H1 (cell line): ENCODE results near the gene CAMK2A. TPM values are rescaled to one million over a fixed set of nuclear protein-coding genes. Genes with fewer than 3 reads are reported as not detected.

Source experiments
- BACH1 ChIP-seq: IDR thresholded peaks from 2 replicates; pipeline ENCODE4 v1.6.1; 2012; ENCODE audit warnings: low read length, improper control_type of control experiment
- GABPA ChIP-seq: IDR thresholded peaks from 2 replicates; pipeline ENCODE4 v1.6.1; 2011; ENCODE audit warnings: mild to moderate bottlenecking, low read length, moderate library complexity, borderline replicate concordance; ENCODE audit not compliant: insufficient read depth
- MAX ChIP-seq: IDR thresholded peaks from 2 replicates; pipeline ENCODE4 v1.6.1; 2012; ENCODE audit warnings: inconsistent platforms
- NANOG ChIP-seq: IDR thresholded peaks from 2 replicates; pipeline ENCODE4 v1.6.1; 2011; ENCODE audit warnings: low read length, low read depth, mild to moderate bottlenecking, inconsistent platforms; ENCODE audit not compliant: insufficient read depth, poor library complexity, severe bottlenecking
- POU5F1 ChIP-seq: IDR thresholded peaks from 2 replicates; pipeline ENCODE4 v1.6.1; 2011; ENCODE audit warnings: low read depth, mild to moderate bottlenecking, low read length, moderate library complexity
- SAP30 ChIP-seq: fragments of 300-600 bp; sonication (generic); IDR thresholded peaks from 2 replicates; pipeline ENCODE4 v1.7.1; 2012; ENCODE audit warnings: low read length, moderate library complexity, mild to moderate bottlenecking, inconsistent platforms; ENCODE audit not compliant: insufficient read depth, insufficient replicate concordance
- TCF12 ChIP-seq: IDR thresholded peaks from 2 replicates; pipeline ENCODE4 v1.6.1; 2011; ENCODE audit warnings: low read depth, mild to moderate bottlenecking, low read length
- polyA plus RNA-seq, 7 experiments: library from polyadenylated mRNA; depleted of rRNA in 3 of 7; stranded (reverse) in 5 of 7; unstranded in 2 of 7; fragments of >200 nt in 5 of 7; fragments of 200-250 nt in 2 of 7; gene quantifications; 1 replicate in 5 of 7; 2 replicates in 1 of 7; 4 replicates in 1 of 7; pipeline versions ENCODE4 v1.2.1 to v1.2.3, GENCODE V29; 2011 to 2013; ENCODE audit warnings: missing spikeins in 2 of 7, mixed read lengths in 2 of 7
- total RNA-seq: library from RNA; stranded (reverse); fragmentation: NEBNext Ultra II Directional; extraction: Animal tissue kit (Norgen Biotek cat#: 25700); gene quantifications from 2 replicates; pipeline ENCODE4 v1.2.1, GENCODE V29; 2021

CAMK2A gene
- total and polyA plus RNA-seq, 2 of the 8 experiments (the other 6 are each of a cell fraction or from before 2014, with no cell fraction given), result 0.20 to 0.28 TPM

DNA sequence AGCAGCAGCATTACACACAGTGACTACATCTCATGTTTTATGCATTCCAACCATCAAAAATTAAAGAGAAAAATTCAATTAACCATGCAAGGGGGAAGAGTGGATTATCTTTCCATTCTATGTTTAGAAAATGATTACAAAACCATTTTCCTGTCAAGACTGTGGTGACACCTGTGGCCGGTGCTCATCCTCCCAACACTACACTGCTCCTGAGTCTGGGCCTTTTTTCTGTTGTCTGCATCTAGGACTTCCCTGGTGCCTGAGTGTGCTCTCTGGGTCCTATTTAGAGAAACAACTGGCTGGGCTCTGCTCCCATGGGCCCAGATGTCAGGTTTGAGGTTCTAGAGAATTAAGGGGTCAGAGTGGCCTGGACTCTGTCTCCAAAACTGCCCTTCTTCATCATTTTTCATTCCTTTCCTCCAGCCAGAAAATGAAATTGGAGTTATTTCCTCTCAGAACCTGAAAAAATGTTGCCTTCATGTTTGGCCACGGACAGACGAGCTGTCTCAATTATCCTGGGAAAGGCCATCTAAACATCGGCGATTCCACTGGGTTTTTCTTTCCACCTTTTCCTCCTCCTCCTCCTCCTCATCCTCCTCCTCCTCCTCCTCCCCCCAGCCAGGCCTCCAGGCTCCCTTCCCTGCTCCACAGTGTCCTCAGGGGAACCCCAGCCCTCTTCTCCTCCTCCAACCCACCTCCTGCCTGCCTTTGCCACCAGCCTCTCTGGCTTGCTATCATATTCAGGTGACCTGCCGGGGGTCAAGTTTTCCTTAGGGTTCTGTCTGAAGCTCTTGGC lies 24.5 kb upstream of the CAMK2A start (continued):
- TF ChIP-seq NANOG (no peak), MAX (no peak), GABPA (no peak), BACH1 (no peak), TCF12 (no peak), SAP30 (no peak), POU5F1 (no peak)
